ENCODE measurements around the gene VTI1A. TPM values are rescaled to one million over a fixed set of nuclear protein-coding genes. Genes with fewer than 3 reads are reported as not detected.

VTI1A gene
- total and polyA plus RNA-seq, 2 of the 13 experiments (the other 11 are each of a cell fraction or from before 2014, with no cell fraction given), result 11.7 to 32.7 TPM

DNA sequence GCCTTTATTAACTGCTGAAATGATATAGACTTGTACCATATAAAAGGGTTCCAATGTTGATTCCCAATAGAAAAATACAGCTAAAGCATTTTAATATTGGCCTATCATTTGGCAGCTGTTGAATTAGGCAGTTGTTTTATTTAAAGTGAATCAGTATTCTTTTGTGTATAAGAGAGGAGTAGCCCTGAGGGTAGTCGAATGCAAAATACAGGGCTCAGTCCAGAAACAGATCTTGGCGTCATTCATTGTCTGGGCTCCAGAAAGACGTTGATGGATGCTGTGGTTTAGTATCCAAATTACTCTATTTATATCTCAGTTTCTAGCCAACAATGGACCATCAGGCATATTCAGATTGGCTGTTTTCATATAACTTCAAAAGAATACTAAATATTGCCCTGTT lies 193.6 kb downstream of the VTI1A start (continued):
- TF ChIP-seq, protein P1, sequence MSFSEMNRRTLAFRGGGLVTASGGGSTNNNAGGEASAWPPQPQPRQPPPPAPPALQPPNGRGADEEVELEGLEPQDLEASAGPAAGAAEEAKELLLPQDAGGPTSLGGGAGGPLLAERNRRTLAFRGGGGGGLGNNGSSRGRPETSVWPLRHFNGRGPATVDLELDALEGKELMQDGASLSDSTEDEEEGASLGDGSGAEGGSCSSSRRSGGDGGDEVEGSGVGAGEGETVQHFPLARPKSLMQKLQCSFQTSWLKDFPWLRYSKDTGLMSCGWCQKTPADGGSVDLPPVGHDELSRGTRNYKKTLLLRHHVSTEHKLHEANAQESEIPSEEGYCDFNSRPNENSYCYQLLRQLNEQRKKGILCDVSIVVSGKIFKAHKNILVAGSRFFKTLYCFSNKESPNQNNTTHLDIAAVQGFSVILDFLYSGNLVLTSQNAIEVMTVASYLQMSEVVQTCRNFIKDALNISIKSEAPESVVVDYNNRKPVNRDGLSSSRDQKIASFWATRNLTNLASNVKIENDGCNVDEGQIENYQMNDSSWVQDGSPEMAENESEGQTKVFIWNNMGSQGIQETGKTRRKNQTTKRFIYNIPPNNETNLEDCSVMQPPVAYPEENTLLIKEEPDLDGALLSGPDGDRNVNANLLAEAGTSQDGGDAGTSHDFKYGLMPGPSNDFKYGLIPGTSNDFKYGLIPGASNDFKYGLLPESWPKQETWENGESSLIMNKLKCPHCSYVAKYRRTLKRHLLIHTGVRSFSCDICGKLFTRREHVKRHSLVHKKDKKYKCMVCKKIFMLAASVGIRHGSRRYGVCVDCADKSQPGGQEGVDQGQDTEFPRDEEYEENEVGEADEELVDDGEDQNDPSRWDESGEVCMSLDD (CRISPR knock-in tag; IDR thresholded peaks at IDR 0.05; ENCODE audit: borderline replicate concordance), result no peak
- TF ChIP-seq, protein P2, sequence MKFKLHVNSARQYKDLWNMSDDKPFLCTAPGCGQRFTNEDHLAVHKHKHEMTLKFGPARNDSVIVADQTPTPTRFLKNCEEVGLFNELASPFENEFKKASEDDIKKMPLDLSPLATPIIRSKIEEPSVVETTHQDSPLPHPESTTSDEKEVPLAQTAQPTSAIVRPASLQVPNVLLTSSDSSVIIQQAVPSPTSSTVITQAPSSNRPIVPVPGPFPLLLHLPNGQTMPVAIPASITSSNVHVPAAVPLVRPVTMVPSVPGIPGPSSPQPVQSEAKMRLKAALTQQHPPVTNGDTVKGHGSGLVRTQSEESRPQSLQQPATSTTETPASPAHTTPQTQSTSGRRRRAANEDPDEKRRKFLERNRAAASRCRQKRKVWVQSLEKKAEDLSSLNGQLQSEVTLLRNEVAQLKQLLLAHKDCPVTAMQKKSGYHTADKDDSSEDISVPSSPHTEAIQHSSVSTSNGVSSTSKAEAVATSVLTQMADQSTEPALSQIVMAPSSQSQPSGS (CRISPR knock-in tag; IDR thresholded peaks at IDR 0.05), result no peak
- TF ChIP-seq RFX5 (IDR thresholded peaks at IDR 0.05; ENCODE audit: low read depth, low read length) (no peak), ZNF562 (CRISPR knock-in tag; IDR thresholded peaks at IDR 0.05; ENCODE audit: borderline replicate concordance) (no peak), ZFP36L2 (CRISPR knock-in tag; IDR thresholded peaks at IDR 0.05) (no peak), SAP130 (CRISPR knock-in tag; IDR thresholded peaks at IDR 0.05; ENCODE audit: low read depth) (no peak), ZNF589 (CRISPR knock-in tag; conservative IDR thresholded peaks at IDR 0.05) (no peak), RBM39 (IDR thresholded peaks at IDR 0.05; ENCODE audit: low read depth, low read length, poor library complexity, severe bottlenecking) (no peak), REL (CRISPR knock-in tag; conservative IDR thresholded peaks at IDR 0.05) (no peak), CHD4 (IDR thresholded peaks at IDR 0.05; ENCODE audit: borderline replicate concordance, low read length) (no peak), POLR2AphosphoS5 (IDR thresholded peaks at IDR 0.05; ENCODE audit: low read depth, low read length) (no peak)
- TF ChIP-seq, protein P3, sequence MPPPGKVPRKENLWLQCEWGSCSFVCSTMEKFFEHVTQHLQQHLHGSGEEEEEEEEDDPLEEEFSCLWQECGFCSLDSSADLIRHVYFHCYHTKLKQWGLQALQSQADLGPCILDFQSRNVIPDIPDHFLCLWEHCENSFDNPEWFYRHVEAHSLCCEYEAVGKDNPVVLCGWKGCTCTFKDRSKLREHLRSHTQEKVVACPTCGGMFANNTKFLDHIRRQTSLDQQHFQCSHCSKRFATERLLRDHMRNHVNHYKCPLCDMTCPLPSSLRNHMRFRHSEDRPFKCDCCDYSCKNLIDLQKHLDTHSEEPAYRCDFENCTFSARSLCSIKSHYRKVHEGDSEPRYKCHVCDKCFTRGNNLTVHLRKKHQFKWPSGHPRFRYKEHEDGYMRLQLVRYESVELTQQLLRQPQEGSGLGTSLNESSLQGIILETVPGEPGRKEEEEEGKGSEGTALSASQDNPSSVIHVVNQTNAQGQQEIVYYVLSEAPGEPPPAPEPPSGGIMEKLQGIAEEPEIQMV (CRISPR knock-in tag; IDR thresholded peaks at IDR 0.05; ENCODE audit: low read depth), result no peak
- TF ChIP-seq, protein P4, sequence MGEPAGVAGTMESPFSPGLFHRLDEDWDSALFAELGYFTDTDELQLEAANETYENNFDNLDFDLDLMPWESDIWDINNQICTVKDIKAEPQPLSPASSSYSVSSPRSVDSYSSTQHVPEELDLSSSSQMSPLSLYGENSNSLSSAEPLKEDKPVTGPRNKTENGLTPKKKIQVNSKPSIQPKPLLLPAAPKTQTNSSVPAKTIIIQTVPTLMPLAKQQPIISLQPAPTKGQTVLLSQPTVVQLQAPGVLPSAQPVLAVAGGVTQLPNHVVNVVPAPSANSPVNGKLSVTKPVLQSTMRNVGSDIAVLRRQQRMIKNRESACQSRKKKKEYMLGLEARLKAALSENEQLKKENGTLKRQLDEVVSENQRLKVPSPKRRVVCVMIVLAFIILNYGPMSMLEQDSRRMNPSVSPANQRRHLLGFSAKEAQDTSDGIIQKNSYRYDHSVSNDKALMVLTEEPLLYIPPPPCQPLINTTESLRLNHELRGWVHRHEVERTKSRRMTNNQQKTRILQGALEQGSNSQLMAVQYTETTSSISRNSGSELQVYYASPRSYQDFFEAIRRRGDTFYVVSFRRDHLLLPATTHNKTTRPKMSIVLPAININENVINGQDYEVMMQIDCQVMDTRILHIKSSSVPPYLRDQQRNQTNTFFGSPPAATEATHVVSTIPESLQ (CRISPR knock-in tag; conservative IDR thresholded peaks at IDR 0.05), result no peak
- TF ChIP-seq, protein P5, sequence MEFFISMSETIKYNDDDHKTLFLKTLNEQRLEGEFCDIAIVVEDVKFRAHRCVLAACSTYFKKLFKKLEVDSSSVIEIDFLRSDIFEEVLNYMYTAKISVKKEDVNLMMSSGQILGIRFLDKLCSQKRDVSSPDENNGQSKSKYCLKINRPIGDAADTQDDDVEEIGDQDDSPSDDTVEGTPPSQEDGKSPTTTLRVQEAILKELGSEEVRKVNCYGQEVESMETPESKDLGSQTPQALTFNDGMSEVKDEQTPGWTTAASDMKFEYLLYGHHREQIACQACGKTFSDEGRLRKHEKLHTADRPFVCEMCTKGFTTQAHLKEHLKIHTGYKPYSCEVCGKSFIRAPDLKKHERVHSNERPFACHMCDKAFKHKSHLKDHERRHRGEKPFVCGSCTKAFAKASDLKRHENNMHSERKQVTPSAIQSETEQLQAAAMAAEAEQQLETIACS (CRISPR knock-in tag; IDR thresholded peaks at IDR 0.05), result no peak

Data from HepG2 (cell line).